ENCODE results near the gene MCM8. TPM values are rescaled to one million over a fixed set of nuclear protein-coding genes. Genes with fewer than 3 reads are reported as not detected.

The MCM8 gene
- polyA plus RNA-seq, 1 donor (not counting 4 experiments of a cell fraction or from before 2014, with no cell fraction given), result 7.0 TPM

- DNase-seq (ENCODE audit: low read depth, low spot score) (no peak), FAIRE-seq (no peak)
- Histone ChIP-seq H2AFZ (ENCODE audit: control insufficient read depth, low read length) (no peak overlapping the region), H3K27ac (ENCODE audit: control insufficient read depth, insufficient read depth, low read length) (no peak overlapping the region), H3K9me3 (ENCODE audit: control insufficient read depth, low read depth, low read length) (no peaks in the 10 kb centered on the region), H3K4me2 (ENCODE audit: control insufficient read depth, extremely low read depth, insufficient read depth, low read depth, low read length) (no peak overlapping the region), H3K9me1 (ENCODE audit: control insufficient read depth, extremely low read depth, insufficient read depth, low read length) (no peaks in the 10 kb centered on the region), H3K36me3 (ENCODE audit: control insufficient read depth in 2 of 2, extremely low read depth in 1 of 2, insufficient read depth in 2 of 2, low read length in 2 of 2) (peaks cover 11 to 18% of the 10 kb centered on the region in 2 experiments), H3K27me3 (ENCODE audit: control insufficient read depth, extremely low read depth, insufficient read depth, low read length) (no peaks in the 10 kb centered on the region), H3K4me1 (ENCODE audit: control insufficient read depth, extremely low read depth, insufficient read depth, low read length) (no peaks in the 10 kb centered on the region), H4K20me1 (ENCODE audit: control insufficient read depth, extremely low read depth, insufficient read depth, low read length) (no peaks in the 10 kb centered on the region), H3K9ac (ENCODE audit: control insufficient read depth, extremely low read depth, insufficient read depth, low read length) (no peak overlapping the region), H3K79me2 (ENCODE audit: control insufficient read depth, insufficient read depth, low read length) (no peaks in the 10 kb centered on the region), H3K4me3 (ENCODE audit: control insufficient read depth in 2 of 3, extremely low read depth in 1 of 3, insufficient read depth in 2 of 3, low read depth in 1 of 3, low read length in 3 of 3) (no peak overlapping the region)
- dilution Hi-C loops (cut with MboI; ENCODE audit: extremely low pct_ligation_motif_present, low sequenced_read_pairs), result no loop called here
- TF ChIP-seq, protein P1, sequence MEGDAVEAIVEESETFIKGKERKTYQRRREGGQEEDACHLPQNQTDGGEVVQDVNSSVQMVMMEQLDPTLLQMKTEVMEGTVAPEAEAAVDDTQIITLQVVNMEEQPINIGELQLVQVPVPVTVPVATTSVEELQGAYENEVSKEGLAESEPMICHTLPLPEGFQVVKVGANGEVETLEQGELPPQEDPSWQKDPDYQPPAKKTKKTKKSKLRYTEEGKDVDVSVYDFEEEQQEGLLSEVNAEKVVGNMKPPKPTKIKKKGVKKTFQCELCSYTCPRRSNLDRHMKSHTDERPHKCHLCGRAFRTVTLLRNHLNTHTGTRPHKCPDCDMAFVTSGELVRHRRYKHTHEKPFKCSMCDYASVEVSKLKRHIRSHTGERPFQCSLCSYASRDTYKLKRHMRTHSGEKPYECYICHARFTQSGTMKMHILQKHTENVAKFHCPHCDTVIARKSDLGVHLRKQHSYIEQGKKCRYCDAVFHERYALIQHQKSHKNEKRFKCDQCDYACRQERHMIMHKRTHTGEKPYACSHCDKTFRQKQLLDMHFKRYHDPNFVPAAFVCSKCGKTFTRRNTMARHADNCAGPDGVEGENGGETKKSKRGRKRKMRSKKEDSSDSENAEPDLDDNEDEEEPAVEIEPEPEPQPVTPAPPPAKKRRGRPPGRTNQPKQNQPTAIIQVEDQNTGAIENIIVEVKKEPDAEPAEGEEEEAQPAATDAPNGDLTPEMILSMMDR (optimal IDR thresholded peaks at IDR 0.05 in 1 of 3, IDR thresholded peaks at IDR 0.05 in 1 of 3, conservative IDR thresholded peaks at IDR 0.05 in 1 of 3; ENCODE audit: extremely low read depth in 1 of 3, insufficient read depth in 2 of 3, low read length in 3 of 3), result no peak
- no peak for TF ChIP-seq EZH2 (IDR thresholded peaks at IDR 0.05; ENCODE audit: low read length)
These were observed 90.7 kb downstream of the MCM8 start for GRCh38 chr20:6040958-6041807.

- FAIRE-seq (no peak), DNase-seq (ENCODE audit: low read depth, low spot score) (no peak)
- Histone ChIP-seq H3K27me3 (ENCODE audit: control insufficient read depth, extremely low read depth, insufficient read depth, low read length) (no peaks in the 10 kb centered on the region), H3K9me3 (ENCODE audit: control insufficient read depth, low read depth, low read length) (no peaks in the 10 kb centered on the region), H3K79me2 (ENCODE audit: control insufficient read depth, insufficient read depth, low read length) (no peaks in the 10 kb centered on the region), H3K4me2 (ENCODE audit: control insufficient read depth, extremely low read depth, insufficient read depth, low read depth, low read length) (no peak overlapping the region), H3K36me3 (ENCODE audit: control insufficient read depth in 2 of 2, extremely low read depth in 1 of 2, insufficient read depth in 2 of 2, low read length in 2 of 2) (peaks cover 8 to 13% of the 10 kb centered on the region in 2 experiments), H3K4me3 (ENCODE audit: control insufficient read depth in 2 of 3, extremely low read depth in 1 of 3, insufficient read depth in 2 of 3, low read depth in 1 of 3, low read length in 3 of 3) (no peak overlapping the region), H4K20me1 (ENCODE audit: control insufficient read depth, extremely low read depth, insufficient read depth, low read length) (no peaks in the 10 kb centered on the region), H2AFZ (ENCODE audit: control insufficient read depth, low read length) (no peak overlapping the region), H3K27ac (ENCODE audit: control insufficient read depth, insufficient read depth, low read length) (no peak overlapping the region), H3K9ac (ENCODE audit: control insufficient read depth, extremely low read depth, insufficient read depth, low read length) (no peak overlapping the region), H3K4me1 (ENCODE audit: control insufficient read depth, extremely low read depth, insufficient read depth, low read length) (no peaks in the 10 kb centered on the region), H3K9me1 (ENCODE audit: control insufficient read depth, extremely low read depth, insufficient read depth, low read length) (no peaks in the 10 kb centered on the region)
- dilution Hi-C loops (cut with MboI; ENCODE audit: extremely low pct_ligation_motif_present, low sequenced_read_pairs), result no loop called here
- TF ChIP-seq, protein P1 (optimal IDR thresholded peaks at IDR 0.05 in 1 of 3, IDR thresholded peaks at IDR 0.05 in 1 of 3, conservative IDR thresholded peaks at IDR 0.05 in 1 of 3; ENCODE audit: extremely low read depth in 1 of 3, insufficient read depth in 2 of 3, low read length in 3 of 3), result no peak
- no peak for TF ChIP-seq EZH2 (IDR thresholded peaks at IDR 0.05; ENCODE audit: low read length)
These were observed 91.4 kb downstream of the MCM8 start for GRCh38 chr20:6041808-6042265.
